ENCODE data around the gene AMER3. TPM values are rescaled to one million over a fixed set of nuclear protein-coding genes. Genes with fewer than 3 reads are reported as not detected.
"Not testable (repeated sequence)": the region's sequence is repeated elsewhere in the genome, so short reads cannot be mapped to it uniquely, and the experiment has no call there.

The AMER3 gene
- polyA plus RNA-seq, 1 of the 3 experiments (the other 2 are of a cell fraction), result under 0.01 TPM

- no peak for TF ChIP-seq JUND (IDR thresholded peaks at IDR 0.05)
- no peak for TF ChIP-seq FOSL2 (IDR thresholded peaks at IDR 0.05; ENCODE audit: borderline replicate concordance, low read depth)
- TF ChIP-seq RFX5 (IDR thresholded peaks at IDR 0.05; ENCODE audit: low read length), result no peak
- no peak for TF ChIP-seq REST (IDR thresholded peaks at IDR 0.05; ENCODE audit: low read depth, low read length)
- TF ChIP-seq RAD21 (IDR thresholded peaks at IDR 0.05; ENCODE audit: low read length), result no peak
- TF ChIP-seq ELF1 (IDR thresholded peaks at IDR 0.05), result no peak
- no peak for TF ChIP-seq MAX (IDR thresholded peaks at IDR 0.05; ENCODE audit: low read depth)
- TF ChIP-seq TCF12 (IDR thresholded peaks at IDR 0.05), result no peak
- no peak for TF ChIP-seq RCOR1 (IDR thresholded peaks at IDR 0.05; ENCODE audit: low read length)
- no peak for TF ChIP-seq EZH2phosphoT487 (IDR thresholded peaks at IDR 0.05; ENCODE audit: borderline replicate concordance, low read depth)
- no peak for TF ChIP-seq RXRA (IDR thresholded peaks at IDR 0.05; ENCODE audit: borderline replicate concordance, low read depth)
- TF ChIP-seq GATA2 (CRISPR knock-in tag; IDR thresholded peaks at IDR 0.05), result no peak
- TF ChIP-seq IRF3 (IDR thresholded peaks at IDR 0.05; ENCODE audit: low read depth, low read length), result no peak
- WGBS (ENCODE audit: low lambda C conversion rate), result 92% methylated on average over 14 of the region's 17 CpGs
- Histone ChIP-seq H3K27me3 (ENCODE audit: insufficient read depth) (no peaks in the 10 kb centered on the region), H3F3A (replicated peaks; ENCODE audit: insufficient read depth) (no peaks in the 10 kb centered on the region), H3K4me3 (ENCODE audit: low read depth in 2 of 2, low read length in 1 of 2) (no peak overlapping the region), H3K4me2 (no peak overlapping the region), H3K9ac (no peak overlapping the region), H4K20me1 (ENCODE audit: insufficient read depth) (no peaks in the 10 kb centered on the region), H3K9me3 (no peaks in the 10 kb centered on the region), H3K36me3 (replicated peaks in 1 of 2; ENCODE audit: control insufficient read depth in 1 of 2, insufficient read depth in 2 of 2, low read length in 1 of 2) (no peaks in the 10 kb centered on the region), H3K4me1 (ENCODE audit: control insufficient read depth in 1 of 2, insufficient read depth in 2 of 2, low read depth in 1 of 2, low read length in 1 of 2) (peaks cover 0 to 25% of the 10 kb centered on the region in 2 experiments; a peak in 2 of 4 replicates), H3K79me2 (ENCODE audit: insufficient read depth) (no peaks in the 10 kb centered on the region), H3K9me2 (no peaks in the 10 kb centered on the region), H3K27ac (ENCODE audit: low read depth in 2 of 2, low read length in 1 of 2) (no peak overlapping the region), H2AFZ (ENCODE audit: low read depth) (no peak overlapping the region)
- POLR2A ChIA-PET, result interaction anchor here (3.1 kb wide), 1 partner anchor 14 kb away, joined by 20 read pairs; no protein-coding TSS in a partner anchor
- CTCF ChIA-PET, result no interaction called here
- no peak for DNase-seq
Measured at GRCh38 chr2:130729322-130730299, 25.7 kb upstream of the AMER3 start.

- peaks cover 0 to 16% of the 10 kb centered on the region in 2 experiments; a peak in 1 of 4 replicates for H3K4me1 ChIP-seq (ENCODE audit: control insufficient read depth in 1 of 2, insufficient read depth in 2 of 2, low read depth in 1 of 2, low read length in 1 of 2)
- DNase-seq; H3K27ac ChIP-seq (ENCODE audit: low read depth in 2 of 2, low read length in 1 of 2); H3K9ac ChIP-seq; H3K9me2 ChIP-seq; H3K4me3 ChIP-seq (ENCODE audit: low read depth in 2 of 2, low read length in 1 of 2); H2AFZ ChIP-seq (ENCODE audit: low read depth); H3F3A ChIP-seq (replicated peaks; ENCODE audit: insufficient read depth); H3K9me3 ChIP-seq; H3K36me3 ChIP-seq (replicated peaks in 1 of 2; ENCODE audit: control insufficient read depth in 1 of 2, insufficient read depth in 2 of 2, low read length in 1 of 2); POLR2A ChIA-PET; H3K4me2 ChIP-seq; H3K27me3 ChIP-seq (ENCODE audit: insufficient read depth); H4K20me1 ChIP-seq (ENCODE audit: insufficient read depth); H3K79me2 ChIP-seq (ENCODE audit: insufficient read depth): not testable (repeated sequence)
- 64% methylated on average over 11 of the region's 11 CpGs for WGBS (ENCODE audit: low lambda C conversion rate)
- CTCF ChIA-PET, result interaction anchor here (0.9 kb wide), 1 partner anchor 65 kb away, joined by 3 read pairs; no protein-coding TSS in a partner anchor
Measured at GRCh38 chr2:130732257-130732656, 23.1 kb upstream of the AMER3 start.

Measured in SK-N-SH (cell line).